ENCODE measurements around the gene ANKRD44.

- TF ChIP-seq, protein P1, sequence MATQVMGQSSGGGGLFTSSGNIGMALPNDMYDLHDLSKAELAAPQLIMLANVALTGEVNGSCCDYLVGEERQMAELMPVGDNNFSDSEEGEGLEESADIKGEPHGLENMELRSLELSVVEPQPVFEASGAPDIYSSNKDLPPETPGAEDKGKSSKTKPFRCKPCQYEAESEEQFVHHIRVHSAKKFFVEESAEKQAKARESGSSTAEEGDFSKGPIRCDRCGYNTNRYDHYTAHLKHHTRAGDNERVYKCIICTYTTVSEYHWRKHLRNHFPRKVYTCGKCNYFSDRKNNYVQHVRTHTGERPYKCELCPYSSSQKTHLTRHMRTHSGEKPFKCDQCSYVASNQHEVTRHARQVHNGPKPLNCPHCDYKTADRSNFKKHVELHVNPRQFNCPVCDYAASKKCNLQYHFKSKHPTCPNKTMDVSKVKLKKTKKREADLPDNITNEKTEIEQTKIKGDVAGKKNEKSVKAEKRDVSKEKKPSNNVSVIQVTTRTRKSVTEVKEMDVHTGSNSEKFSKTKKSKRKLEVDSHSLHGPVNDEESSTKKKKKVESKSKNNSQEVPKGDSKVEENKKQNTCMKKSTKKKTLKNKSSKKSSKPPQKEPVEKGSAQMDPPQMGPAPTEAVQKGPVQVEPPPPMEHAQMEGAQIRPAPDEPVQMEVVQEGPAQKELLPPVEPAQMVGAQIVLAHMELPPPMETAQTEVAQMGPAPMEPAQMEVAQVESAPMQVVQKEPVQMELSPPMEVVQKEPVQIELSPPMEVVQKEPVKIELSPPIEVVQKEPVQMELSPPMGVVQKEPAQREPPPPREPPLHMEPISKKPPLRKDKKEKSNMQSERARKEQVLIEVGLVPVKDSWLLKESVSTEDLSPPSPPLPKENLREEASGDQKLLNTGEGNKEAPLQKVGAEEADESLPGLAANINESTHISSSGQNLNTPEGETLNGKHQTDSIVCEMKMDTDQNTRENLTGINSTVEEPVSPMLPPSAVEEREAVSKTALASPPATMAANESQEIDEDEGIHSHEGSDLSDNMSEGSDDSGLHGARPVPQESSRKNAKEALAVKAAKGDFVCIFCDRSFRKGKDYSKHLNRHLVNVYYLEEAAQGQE (IDR thresholded peaks at IDR 0.05; ENCODE audit: insufficient read depth in 1 of 2, low read depth in 2 of 2, low read length in 2 of 2) = no peak
- TF ChIP-seq POLR2AphosphoS5 (IDR thresholded peaks at IDR 0.05; ENCODE audit: low read depth, low read length) (no peak), TAF1 (IDR thresholded peaks at IDR 0.05; ENCODE audit: borderline replicate concordance, insufficient read depth, low read length) (no peak), SIN3A (IDR thresholded peaks at IDR 0.05; ENCODE audit: borderline replicate concordance, insufficient read depth, low read length) (no peak)
Measured at GRCh38 chr2:197011801-197012641, 298.6 kb downstream of the ANKRD44 start.

Measured in PFSK-1 (cell line).